ENCODE measurements around the gene CLNK.

DNA sequence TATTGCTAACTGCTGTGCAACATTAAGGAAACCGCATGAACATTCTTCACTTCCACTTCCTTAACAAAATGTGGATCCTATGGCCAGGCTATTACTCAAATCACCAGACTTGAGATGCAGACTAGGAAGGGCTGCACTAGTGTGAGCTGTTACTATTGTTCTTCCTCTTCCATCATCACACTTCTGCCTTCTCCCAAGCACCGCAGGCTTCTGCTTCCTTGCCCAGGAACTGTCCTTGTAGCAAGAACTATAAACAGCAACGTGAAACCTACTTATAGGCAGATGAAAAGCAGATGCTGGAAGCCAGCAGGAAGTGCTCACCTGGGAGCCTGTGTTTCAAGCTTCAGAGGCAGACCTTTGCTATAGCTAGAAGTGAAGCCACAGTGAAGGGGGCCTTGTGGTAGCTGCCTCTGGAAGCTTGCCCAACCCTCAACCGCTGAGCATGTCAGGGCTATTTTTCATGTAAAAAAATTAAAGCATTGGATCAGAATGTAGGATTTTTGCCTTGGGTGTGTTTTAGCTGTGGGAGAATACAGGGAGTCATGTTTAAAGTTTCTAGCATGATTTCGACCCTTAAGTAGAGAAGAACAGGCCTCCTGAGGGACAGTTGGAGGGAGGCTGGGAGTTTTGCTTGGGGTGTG, 43.9 kb downstream of the CLNK start:
- TF ChIP-seq, protein P1, sequence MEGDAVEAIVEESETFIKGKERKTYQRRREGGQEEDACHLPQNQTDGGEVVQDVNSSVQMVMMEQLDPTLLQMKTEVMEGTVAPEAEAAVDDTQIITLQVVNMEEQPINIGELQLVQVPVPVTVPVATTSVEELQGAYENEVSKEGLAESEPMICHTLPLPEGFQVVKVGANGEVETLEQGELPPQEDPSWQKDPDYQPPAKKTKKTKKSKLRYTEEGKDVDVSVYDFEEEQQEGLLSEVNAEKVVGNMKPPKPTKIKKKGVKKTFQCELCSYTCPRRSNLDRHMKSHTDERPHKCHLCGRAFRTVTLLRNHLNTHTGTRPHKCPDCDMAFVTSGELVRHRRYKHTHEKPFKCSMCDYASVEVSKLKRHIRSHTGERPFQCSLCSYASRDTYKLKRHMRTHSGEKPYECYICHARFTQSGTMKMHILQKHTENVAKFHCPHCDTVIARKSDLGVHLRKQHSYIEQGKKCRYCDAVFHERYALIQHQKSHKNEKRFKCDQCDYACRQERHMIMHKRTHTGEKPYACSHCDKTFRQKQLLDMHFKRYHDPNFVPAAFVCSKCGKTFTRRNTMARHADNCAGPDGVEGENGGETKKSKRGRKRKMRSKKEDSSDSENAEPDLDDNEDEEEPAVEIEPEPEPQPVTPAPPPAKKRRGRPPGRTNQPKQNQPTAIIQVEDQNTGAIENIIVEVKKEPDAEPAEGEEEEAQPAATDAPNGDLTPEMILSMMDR (conservative IDR thresholded peaks at IDR 0.05; ENCODE audit: low read length): no peak
- TF ChIP-seq EZH2phosphoT487 (IDR thresholded peaks at IDR 0.05; ENCODE audit: borderline replicate concordance, low read depth, low read length): no peak

All from OCI-LY7 (cell line).